PC-9 (cell line): ENCODE measurements around the gene DOCK7.

Source experiments
- EZH2 ChIP-seq: fragments of 200-600 bp; sonication (generic); IDR thresholded peaks from 2 replicates; pipeline ENCODE4 v1.8.0; 2017; ENCODE audit warnings: antibody characterized with exemption, low read depth
- TF ChIP-seq, protein P1 (sequence below): fragments of 200-600 bp; sonication (generic); conservative IDR thresholded peaks from 2 replicates; pipeline ENCODE4 v1.6.1; 2017; ENCODE audit warnings: mixed run types, antibody characterized with exemption, mild to moderate bottlenecking, moderate library complexity

DNA sequence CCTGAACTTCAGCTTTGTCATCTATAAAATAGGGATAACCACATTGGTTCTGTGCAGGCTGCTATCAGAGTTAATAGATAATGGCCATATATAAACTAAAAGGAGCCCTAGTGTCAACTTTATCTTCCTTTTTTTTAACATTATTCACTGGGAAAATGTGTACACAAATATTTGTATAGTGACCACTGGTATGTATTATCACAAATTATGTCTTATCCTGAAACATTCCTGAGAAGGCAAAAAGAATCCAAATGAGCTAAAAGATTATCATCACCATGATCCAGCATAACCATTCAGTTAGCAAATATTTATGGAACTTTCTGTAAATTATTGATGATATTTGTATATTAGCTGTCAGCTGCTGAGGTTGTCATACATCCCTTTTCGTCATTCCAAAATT, 74.3 kb downstream of the DOCK7 start:
- no peak for TF ChIP-seq EZH2
- TF ChIP-seq, protein P1, sequence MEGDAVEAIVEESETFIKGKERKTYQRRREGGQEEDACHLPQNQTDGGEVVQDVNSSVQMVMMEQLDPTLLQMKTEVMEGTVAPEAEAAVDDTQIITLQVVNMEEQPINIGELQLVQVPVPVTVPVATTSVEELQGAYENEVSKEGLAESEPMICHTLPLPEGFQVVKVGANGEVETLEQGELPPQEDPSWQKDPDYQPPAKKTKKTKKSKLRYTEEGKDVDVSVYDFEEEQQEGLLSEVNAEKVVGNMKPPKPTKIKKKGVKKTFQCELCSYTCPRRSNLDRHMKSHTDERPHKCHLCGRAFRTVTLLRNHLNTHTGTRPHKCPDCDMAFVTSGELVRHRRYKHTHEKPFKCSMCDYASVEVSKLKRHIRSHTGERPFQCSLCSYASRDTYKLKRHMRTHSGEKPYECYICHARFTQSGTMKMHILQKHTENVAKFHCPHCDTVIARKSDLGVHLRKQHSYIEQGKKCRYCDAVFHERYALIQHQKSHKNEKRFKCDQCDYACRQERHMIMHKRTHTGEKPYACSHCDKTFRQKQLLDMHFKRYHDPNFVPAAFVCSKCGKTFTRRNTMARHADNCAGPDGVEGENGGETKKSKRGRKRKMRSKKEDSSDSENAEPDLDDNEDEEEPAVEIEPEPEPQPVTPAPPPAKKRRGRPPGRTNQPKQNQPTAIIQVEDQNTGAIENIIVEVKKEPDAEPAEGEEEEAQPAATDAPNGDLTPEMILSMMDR: no peak
